Uterus (tissue), 2 donors: Measurements from ENCODE around the gene CHP2.

Experiments
- CTCF ChIP-seq, 4 experiments: fragments of 200-600 bp in 2 of 4; fragments of 450-650 bp in 2 of 4; sonication (generic) in 2 of 4; IDR thresholded peaks; one replicate each; pipeline ENCODE4 v1.5.1; 2016 to 2019; ENCODE audit warnings: antibody characterized with exemption in 4 of 4, mild to moderate bottlenecking in 2 of 4, moderate library complexity in 1 of 4
- POLR2A ChIP-seq, 2 donors: fragments of 450-650 bp; IDR thresholded peaks; one replicate each; pipeline ENCODE4 v1.6.1; 2016; ENCODE audit warnings: antibody characterized with exemption in 2 of 2, mild to moderate bottlenecking in 1 of 2, moderate library complexity in 1 of 2

DNA sequence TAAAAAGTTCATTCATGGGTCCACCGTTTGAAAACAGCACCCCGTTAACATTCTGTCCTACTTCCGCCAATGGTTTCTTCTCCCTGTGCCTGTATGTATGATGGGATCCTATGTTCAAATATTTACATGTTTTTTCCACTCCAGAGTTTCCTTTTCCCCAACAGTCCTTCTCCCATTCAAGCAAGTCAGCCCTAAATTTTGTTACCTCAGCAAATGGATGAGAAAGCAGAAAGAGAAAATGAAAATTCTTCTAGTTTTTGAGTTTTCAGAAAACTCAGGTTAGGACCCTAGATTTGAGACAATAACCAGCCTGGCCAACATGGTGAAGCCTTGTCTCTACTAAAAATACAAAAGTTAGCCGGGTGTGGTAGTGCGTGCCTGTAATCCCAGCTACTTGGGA is 38.3 kb upstream of the CHP2 start:
- TF ChIP-seq POLR2A (IDR thresholded peaks at IDR 0.05) (no peak), CTCF (IDR thresholded peaks at IDR 0.05) (no peak)
